LoVo (cell line): ENCODE data around the gene CHFR.
"Not testable (repeated sequence)": the region's sequence is repeated elsewhere in the genome, so short reads cannot be mapped to it uniquely, and the experiment has no call there.

Source experiments
- DNase-seq: peaks from one replicate; pipeline ENCODE4 v3.0.0-alpha.2; 2016; ENCODE audit warnings: low spot score

The CHFR gene

DNA sequence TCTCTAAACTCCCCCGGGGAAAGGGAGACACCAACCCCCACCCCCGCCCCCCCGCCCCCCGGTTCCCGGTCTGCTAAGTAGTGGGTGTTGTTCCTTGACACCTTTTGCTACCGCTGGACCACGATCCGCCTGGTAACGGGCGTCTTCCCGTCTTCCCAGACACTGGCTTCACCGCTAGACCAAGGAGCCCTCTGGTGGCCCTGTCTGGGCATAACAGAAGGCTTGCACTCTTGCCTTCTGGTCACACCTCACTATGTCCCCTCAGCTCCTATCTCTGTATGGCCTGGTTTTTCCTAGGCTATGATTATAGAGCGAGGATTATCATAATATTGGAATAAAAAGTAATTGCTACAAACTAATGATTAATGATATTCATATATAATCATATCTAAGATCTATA lies 78.0 kb downstream of the CHFR start:
- DNase-seq, result not testable (repeated sequence)

DNA sequence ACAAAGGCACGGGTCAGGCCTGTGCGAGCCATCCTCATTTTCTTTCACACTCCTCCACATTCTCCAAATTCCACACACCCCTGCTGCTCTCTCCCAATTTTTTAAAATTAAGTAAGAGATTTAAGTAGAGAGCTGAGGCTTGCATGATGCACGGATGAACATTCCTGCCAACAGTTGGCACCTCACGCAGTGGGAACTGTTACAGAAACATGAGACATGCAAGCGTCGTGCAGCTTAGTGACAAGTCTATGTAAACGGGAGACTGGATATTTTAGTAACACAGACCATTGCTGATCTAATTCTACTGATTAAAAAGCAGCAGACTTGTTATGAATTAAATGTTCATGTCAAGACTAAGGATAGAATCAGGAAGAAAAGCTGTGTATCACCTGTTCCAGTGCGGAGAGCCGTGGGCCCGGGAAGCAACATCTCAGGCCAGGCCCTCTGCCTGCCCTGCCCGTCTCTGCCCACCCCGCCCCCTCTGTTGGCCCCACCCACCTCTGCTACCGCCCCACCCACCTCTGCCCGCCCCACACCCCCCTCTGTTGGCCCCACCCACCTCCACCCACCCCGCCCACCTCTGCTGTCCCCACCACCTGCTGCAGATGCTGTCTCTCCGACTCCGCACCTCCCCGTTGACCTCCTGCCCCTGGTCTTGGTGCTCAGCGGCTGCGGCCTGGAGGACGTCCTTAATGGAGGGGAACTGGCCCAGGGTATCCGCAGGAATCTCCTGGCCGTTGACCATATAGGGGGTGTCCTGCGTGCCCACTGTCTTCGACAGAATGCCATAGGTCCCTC lies 79.9 kb downstream of the CHFR start:
- DNase-seq, result no peak

DNA sequence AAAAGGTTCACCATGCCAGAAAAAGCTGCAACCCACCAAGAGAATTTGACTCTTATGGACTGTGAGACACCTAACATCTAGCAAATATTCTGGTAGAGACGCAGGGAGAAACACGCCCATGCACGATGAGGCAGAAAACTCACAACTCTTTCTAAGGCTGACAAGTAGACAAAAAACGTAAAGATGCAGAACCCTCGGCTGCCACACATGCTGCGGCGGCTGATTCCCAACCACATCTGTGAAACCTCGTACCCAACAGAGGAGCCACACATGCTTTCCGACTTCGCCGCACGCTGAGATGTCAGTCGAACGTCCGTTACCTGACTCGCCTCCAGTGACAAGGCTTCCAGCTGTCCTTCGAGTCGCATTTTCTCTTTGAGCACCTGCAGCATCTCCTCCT lies 80.5 kb downstream of the CHFR start:
- no peak for DNase-seq

DNA sequence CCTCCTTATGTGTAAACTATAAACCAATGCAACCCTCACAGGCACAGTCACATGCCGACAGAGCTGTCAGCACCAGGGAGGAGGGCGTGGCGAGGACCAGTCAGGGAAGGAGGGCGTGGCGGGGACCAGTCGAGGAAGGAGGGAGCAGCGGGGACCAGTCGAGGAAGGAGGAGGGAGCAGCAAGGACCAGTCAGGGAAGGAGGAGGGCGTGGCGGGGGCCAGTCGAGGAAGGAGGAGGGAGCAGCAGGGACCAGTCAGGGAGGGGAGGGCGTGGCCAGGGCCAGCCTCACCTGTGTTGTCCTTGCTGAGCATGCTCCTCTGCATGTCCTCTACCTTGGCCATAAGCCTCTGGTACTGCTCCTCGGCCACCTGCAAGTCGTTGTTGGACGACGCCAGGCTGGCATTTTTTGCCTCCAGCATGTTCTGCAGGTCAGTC lies 83.0 kb downstream of the CHFR start:
- DNase-seq, result no peak

DNA sequence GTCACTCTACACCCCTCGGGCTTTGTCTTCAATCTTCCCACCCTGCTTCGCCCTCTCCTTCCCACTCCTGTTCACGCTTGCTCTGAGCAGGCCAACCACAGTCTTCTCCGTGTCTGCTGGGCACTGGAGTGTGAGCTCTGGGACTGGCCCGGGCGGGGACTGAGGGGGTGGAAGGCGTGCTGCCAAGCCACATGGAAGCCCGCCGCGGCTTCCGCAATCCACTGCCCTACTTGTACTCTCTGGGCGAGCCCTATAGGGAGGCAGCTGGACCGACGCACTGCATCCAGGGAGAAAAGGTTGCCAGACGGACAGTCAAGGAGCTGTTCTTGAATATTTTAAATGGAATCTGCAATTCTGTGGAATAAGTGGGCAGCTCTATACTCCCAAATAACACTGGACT lies 83.5 kb downstream of the CHFR start:
- no peak for DNase-seq

DNA sequence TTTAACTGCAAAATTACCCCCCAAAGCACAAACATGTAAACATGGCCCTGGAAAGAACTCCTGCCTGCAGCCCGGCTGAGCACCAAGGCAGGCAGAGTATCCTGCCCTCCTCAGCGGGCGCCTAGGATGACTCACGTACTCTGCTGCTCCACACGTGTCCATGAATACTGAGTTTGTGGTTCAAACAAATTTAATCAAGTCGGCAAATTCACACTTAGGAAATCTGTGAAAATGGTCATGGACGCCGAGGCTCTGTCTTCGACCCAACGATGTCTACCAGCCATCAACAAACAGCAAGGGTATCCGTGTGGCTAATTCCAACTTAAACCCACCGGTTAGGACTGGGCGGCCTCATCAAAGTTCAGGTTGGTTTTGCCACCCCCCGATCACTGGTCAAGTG lies 84.3 kb downstream of the CHFR start:
- no peak for DNase-seq

DNA sequence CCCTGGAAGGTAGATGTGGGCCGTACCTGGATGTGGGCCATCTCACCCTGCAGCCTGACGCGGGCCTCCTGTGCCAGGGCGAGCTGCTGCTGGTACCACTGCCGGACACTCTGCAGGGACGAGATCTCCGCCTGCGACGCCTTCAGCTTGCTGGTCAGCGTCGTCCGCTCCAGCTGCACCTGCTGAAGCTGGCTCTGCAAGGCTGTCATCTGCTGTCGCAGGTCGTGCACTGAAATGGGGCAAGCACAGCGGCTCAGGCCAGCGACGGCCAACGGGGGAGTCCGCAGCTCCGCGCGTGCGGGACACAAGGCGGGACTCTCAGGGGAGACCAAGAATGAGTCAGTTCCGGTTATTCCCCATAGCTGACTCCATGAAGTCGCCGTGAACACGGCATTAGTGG lies 85.7 kb downstream of the CHFR start:
- no peak for DNase-seq

DNA sequence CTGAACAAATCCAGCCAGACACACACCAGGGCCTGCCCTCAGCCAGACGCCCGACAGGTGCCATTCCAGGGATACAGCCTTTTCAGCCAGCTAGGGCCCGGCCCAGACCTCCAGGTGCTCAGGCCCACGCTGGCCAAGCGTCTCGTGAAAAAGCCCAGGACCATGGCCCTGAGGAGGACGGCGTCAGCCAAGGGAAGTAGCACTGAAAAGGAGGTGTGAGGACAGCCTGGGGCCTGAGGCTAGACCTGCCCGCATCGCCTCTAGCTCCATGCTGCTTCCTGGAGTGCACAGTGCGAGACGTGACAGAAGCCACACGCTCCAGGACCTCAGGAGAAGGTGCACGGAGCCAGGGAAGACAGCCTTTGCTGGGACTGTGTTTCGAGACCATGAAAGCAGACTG lies 88.6 kb downstream of the CHFR start:
- no peak for DNase-seq

DNA sequence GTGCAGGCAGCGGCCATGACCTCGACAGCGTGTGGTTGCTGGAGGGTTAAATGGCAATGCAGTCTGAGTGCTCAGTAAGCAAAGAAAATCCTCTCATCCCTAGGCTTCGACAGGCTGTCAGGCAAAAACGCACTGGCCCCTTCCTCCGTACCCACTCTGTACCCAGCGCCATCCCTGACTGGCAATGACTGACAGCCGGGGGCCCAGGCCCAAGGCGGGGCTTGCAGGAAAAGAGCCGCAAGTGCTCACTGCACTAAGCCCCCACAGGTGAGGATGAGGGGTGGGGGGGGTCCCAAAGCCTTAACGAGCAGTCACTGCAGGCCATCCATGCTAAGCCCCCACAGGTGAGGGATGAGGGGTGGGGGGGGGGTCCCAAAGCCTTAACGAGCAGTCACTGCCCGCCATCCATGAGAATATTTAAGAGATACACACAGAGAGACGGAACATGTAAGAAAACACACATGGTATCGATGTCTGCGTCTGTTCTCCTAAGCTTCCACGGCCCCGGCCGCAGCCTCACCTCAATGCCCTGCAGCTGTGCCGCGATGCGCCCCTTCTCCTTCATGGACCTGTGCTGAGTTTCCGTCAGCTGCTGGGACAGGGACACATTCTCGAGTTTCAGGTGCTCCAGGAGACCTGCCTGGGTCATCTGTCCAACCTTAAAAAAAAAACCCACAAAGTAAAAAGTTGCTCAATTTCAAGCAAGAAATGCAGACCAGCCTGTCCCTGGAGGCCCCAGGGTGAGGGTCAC lies 89.4 kb downstream of the CHFR start:
- DNase-seq, result no peak

DNA sequence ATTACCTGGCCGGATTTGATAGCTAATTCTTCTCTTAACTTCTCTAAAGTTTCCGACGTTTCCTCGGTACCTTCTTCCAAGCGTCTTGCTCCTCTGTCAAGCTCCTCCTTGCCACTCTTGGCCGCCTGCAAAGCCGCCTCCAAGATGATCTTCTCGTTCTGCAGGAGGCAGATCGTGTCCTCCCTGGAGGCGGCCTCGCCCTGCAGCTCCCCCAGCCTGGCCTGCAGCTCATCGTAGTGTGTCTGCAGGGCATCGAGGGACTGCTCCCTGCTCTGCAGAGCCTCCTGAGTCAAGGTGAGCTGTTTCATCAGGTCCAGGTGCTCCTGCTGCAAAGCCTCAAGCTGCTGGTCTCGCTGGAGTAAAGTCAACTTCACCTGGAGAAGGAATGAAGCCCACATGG lies 91.6 kb downstream of the CHFR start:
- no peak for DNase-seq

DNA sequence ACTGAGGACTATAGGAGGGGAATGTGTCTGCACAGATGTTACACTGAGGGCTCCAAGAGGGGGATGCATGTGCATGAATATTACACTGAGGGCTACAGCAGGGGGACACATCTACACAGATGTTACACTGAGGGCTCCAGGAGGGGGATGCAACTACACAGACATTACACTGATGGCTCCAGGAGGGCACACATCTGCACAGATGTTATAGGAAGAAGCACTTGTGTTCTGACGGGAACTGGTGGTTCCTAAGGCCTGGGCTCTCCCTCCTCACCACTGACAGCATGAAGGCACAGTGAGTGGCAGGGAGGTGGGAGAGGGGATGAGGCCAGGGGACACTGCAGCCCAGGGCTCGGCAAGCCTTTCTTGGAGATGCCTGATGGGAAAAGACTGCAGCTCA lies 95.5 kb downstream of the CHFR start:
- DNase-seq, result not testable (repeated sequence)

DNA sequence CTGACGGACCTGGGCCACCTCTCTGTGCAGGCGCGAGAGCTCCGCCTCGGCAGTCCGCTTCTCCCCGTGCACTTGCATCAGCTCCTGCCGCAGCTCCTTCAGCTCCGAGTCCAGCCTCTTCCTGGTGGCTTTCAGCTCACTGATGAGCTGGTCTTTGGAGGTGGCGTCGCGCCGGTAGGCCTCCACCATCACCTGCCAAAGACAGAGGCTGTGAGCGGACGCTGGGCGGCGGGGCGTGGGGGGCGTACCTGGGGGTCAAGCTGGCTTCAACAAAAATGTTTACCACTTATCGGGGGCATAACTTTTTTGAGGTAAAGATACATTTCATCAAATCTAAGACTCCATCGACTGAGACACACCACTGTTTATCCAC lies 98.3 kb downstream of the CHFR start:
- DNase-seq, result no peak

DNA sequence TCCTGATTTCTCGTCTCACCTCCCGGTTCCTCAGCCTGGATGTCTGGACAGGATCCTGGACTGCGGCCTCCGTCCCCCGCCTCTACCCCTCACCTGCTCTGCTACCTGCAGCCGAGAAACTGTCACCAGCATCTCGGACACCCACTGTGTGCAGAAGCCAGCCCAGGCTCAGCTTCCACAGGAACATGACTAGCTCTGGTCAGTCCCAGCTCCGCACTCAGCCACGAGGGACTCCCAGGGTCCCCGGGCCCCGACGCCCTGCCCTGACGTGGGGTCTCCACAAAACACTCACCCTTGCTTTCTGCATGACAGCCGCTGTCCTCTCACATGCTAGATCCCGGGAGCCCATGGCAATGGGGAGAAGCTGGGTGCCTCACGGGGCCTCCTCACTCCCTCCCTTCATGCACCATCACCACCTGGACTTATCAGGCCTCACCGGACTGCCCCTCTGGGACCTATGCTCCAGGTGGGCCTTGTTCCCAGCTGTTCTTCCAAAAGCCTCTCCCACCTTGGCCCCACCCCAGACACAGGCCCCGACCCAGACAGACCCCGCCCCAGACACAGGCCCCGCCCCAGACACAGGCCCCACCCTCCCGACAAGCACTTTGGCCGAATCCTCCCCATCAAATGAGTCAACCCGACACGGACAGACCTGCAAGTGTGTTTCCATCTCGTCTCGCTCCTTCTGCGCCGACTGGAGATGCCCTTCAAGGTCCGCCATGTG lies 98.9 kb downstream of the CHFR start:
- DNase-seq, result no peak

DNA sequence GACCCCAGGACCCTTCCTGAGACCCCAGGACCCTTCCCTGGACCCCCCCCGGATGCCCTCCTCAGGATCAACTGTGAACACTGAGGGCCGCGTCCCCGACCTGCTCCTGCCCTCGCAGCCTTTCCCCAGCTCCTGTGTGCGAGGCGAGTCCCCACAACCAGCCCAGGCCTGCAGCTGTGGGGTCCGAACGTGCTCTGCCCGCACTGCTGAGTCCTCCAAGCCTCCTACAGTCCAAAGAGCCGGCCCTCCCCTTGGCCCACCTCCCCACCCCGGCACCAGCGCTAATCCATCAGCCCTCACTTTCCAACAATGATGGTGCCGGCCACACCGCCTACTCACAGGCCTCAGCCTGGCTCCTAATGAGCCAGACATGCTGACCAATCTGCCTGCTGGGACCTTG lies 99.5 kb downstream of the CHFR start:
- DNase-seq, result no peak

DNA sequence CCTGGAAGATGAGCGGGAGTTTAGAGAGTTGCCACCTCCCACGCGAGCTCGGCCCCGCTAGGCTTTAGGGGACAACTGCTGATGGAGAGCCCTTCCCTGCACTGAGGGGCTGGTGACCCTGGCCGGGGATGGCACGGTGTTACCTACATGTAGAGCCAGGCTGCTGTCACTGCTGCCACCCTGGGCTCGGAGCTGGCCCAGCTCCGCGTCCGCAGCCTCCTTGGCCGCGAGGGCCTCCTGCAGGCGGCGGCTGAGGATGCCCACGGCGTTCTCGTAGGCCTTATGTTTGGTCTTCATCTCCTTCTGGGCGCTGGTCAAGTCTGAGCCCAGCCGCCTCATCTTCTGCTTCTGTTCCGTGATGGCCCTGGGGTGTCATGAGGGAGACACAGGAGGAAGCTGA lies 101.2 kb downstream of the CHFR start:
- DNase-seq, result no peak

DNA sequence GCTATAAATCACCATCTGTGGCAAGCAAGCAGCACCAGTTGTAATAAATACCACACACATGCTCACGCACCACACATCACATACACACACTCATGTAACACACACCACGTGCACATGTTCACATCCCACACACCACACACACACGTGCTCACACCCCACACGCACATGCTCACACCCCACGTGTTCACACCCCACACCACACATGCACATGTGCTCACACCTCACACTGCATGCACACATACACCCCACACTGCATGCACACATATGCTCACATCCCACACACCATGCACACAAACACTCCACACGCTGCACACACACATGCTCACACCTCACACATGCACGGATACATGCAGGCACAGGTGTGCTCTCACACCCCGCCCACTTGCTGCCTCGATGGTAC lies 102.8 kb downstream of the CHFR start:
- DNase-seq, result no peak

DNA sequence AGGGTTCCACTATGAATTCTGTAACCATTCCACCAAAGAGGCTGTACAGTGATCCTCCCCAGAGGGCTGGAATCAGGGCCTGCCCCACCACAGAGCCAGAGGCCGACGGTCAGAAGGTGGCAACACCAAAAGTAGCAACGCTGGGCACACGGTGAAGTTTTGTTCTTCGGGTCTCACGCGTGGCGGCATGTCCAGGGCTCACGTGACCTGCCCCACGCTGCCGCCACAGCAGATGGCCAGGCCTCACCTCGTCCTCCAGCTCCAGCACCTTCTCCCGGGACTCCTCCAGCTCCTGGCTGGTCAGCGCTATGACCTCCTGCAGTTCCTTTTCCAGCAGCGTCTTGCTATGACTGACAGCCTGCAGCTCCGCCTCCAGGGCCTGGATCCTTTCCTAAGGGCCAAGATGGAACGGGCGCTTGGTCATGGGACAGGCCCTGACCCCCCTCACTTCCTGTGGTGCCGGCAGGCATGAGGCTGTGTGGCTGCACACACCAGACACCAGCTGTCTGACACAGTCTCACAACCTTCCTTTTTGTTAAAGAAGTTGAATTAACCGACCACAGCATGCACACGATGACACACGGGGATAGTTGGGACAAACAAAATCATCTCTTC lies 103.4 kb downstream of the CHFR start:
- DNase-seq, result no peak
